ENCODE measurements around the gene SRGAP1.

The SRGAP1 gene

GRCh38 chr12:63965936-63966605 lies 121.6 kb downstream of the SRGAP1 start:
- DNase-seq (ENCODE audit: low read depth in 2 of 2) = no peak

- no peak for DNase-seq (ENCODE audit: low read depth in 2 of 2)
Observed at GRCh38 chr12:63966606-63966975, 122.1 kb downstream of the SRGAP1 start.

DNA sequence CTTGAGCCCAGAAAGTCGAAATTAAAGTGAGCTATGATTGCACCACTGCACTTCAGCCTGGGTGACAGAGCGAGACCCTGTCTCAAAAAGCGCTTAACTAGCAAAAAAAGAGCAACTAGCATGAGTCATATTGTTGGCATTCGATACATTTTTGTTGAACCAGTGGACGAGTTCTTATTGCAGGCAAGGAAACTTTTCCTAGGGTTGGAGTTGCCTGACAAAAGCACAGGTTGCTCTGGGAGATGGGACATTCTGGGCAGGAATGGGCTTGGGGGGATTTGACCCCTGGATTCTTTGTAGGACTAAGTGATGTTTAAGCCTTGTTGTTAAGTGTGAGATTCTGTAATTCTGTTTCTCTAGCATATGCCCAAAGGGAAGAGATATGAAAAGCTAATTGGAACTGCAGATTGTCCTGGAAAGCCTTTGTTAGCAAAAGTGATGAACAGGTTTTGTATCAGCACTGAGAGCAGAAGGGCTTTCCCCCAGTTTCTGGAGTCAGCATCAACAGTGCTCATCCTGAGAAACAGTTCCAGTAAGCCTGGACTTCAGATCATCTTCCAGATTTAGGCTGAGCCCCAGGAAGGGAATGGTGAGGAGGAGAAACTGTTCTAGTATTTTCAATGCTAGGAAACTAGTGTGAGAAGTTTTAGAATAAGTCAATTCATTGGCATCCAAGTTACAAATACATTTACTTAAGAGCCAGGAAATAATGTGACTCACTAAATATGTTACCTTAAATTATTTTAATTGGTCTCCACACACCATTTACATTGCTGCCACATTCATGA lies 123.1 kb downstream of the SRGAP1 start:
- DNase-seq (ENCODE audit: low read depth in 2 of 2) = no peak

DNA sequence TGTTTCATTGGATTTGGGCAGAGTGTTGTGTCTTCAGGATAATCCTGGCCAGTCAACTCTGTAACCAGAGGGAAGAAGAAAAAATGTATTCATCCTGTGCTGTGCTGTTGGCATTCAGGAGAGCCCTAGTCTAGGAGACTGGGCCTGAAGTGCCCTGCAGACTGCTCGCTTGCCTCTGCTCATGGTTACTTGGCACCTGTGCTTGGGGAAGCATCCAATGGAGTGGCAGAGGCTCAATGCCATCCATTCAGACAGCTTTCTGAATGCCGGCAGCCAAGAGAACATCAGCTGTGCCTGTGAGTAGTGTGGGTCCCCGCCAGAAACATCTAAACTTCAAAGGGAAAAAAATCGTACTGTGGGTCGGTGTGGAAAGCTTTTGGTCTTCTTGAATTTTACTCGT lies 124.2 kb downstream of the SRGAP1 start:
- no peak for DNase-seq (ENCODE audit: low read depth in 2 of 2)

DNA sequence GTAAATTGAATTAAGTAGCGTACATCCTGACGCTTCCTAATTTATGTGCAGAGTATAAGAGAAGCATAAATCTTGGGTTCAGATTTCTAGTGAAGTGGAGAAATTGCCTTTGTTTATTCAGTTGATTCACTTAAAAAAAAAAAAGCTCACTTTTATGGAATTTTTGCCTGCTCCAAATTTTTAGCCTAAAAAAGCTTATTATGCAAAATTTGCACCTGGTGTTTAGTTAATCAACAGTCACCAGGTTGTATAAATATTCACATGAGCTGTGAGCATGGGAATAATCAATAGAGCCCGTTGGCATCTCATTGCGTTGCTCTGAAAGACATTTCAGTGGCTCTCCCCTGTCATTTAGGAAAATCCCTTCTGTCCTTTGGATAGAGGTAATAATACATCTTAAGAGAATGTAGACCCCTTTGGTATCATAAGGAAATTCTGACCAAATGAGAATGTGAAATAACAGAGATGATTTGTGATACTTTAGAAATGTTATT lies 132.4 kb downstream of the SRGAP1 start:
- no peak for DNase-seq (ENCODE audit: low read depth in 2 of 2)

- DNase-seq (ENCODE audit: low read depth in 2 of 2) = no peak
Observed at GRCh38 chr12:63977441-63977840, 132.9 kb downstream of the SRGAP1 start.

GRCh38 chr12:63978519-63978918 lies 134.0 kb downstream of the SRGAP1 start:
- no peak for DNase-seq (ENCODE audit: low read depth in 2 of 2)

GRCh38 chr12:63980211-63980610 lies 135.7 kb downstream of the SRGAP1 start:
- DNase-seq (ENCODE audit: low read depth in 2 of 2) = no peak

DNA sequence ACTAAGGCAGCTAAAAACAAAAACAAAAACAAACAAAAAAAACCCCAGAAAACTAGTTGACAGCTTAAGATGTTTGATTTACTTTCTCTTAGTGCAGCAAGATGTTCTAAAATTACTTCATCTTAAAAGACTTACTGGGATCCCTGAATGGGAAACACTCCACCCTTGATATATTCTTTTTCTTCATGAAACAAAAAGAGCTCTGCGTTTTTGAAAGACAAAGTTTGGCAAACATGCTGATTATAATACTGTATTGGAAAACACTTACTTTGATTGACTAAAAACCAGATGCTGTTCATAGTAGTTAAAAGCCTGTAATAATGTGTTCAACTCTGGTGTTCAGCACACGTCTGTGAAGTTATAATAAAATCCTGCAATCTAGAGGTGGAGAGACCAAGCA lies 136.8 kb downstream of the SRGAP1 start:
- no peak for DNase-seq (ENCODE audit: low read depth in 2 of 2)

- no peak for DNase-seq (ENCODE audit: low read depth in 2 of 2)
Observed at GRCh38 chr12:63982604-63983295, 138.2 kb downstream of the SRGAP1 start.

DNA sequence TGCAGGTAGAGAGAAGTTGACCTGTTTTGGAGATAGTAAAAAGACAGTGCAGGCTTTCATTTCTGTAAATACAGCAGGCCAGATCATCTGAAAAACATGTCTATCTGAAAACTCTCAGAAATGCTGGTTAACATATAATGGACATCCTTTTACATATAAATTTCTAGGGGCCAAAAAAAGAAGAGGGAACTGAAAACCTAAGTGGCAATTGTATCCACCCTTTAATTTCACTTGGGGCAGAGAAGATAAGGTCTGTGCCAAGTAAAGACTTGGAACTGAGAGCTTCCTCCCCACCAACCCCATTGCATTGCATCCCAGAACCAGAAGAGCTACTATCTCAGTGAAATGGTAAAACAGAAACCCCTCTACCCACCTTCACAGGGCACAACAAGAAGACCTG lies 141.0 kb downstream of the SRGAP1 start:
- DNase-seq (ENCODE audit: low read depth in 2 of 2) = no peak

- DNase-seq (ENCODE audit: low read depth in 2 of 2) = no peak
Observed at GRCh38 chr12:63985945-63986344, 141.4 kb downstream of the SRGAP1 start.

- no peak for DNase-seq (ENCODE audit: low read depth in 2 of 2)
Observed at GRCh38 chr12:63989301-63989845, 144.9 kb downstream of the SRGAP1 start.

- DNase-seq (ENCODE audit: low read depth in 2 of 2) = no peak
Observed at GRCh38 chr12:63990828-63991547, 146.5 kb downstream of the SRGAP1 start.

GRCh38 chr12:63994704-63995103 lies 150.2 kb downstream of the SRGAP1 start:
- DNase-seq (ENCODE audit: low read depth in 2 of 2) = no peak

DNA sequence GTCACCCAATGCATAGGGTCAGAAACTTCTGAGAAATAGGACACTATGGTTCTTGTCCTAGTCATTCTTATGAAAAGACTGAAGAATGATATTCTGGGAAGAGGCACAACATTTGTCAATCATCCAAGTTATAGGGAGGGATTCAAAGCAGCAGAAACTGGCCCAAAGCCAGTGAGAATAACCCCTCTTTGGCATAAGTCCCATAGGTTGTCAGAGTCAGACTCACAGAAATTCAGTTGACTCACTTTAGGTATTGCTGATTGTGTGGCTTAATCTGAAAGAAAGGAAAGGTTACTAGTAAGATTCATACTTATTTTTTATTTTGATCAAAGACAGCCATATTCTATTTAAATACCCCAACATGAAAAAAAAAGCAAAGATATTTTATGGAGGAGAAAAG lies 151.0 kb downstream of the SRGAP1 start:
- DNase-seq (ENCODE audit: low read depth in 2 of 2) = no peak

DNA sequence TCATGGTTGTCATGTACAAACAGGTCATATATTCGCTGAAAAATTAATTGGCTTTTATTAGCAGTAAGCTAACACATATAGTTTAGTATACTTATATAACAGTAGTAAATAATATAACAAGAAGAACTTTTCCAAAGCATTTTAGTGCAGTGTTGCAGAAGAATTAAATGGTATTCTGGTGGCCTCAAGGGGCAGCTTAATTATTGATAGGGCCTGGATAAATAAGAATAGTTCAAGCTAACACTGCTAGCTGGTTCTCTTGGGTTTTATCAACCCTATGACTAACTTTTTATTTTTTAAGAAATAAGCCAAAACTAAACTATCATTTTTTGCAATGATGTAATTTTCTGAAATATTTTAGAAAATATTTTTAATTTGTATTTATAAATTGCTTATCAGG lies 152.1 kb downstream of the SRGAP1 start:
- DNase-seq (ENCODE audit: low read depth in 2 of 2) = no peak

- no peak for DNase-seq (ENCODE audit: low read depth in 2 of 2)
Observed at GRCh38 chr12:63997198-63997597, 152.7 kb downstream of the SRGAP1 start.

DNA sequence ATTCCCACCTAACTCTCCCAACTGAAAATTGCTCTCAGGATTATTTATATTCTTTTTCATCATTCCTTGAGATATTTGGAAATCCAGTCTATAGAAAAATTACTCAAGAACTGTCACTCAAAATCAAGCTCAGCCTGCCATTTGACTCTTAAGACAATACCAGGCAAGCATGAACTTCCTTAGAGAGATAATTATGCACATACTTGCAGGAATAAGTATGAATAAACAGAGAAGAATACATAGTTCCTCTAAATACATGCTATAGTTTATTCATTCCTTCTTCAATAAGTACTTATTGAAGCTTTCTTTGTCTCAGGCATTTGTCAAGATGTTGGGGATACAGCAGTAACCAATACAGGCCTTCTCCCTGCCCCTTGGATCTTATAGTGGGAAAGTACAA lies 154.1 kb downstream of the SRGAP1 start:
- DNase-seq (ENCODE audit: low read depth in 2 of 2) = no peak

- no peak for DNase-seq (ENCODE audit: low read depth in 2 of 2)
Observed at GRCh38 chr12:63999853-64000252, 155.4 kb downstream of the SRGAP1 start.

- DNase-seq (ENCODE audit: low read depth in 2 of 2) = no peak
Observed at GRCh38 chr12:64001439-64001838, 156.9 kb downstream of the SRGAP1 start.

GRCh38 chr12:64004641-64005040 lies 160.1 kb downstream of the SRGAP1 start:
- no peak for DNase-seq (ENCODE audit: low read depth in 2 of 2)

All from stimulated activated CD8-positive, alpha-beta memory T cell treated with anti-CD3 and anti-CD28 coated beads, Interleukin-7, amount 100 ng/mL, for 1 hour (primary cell).